Anterior cingulate cortex (tissue), 58 donors: ENCODE measurements around the gene ADAP1.

Experiments used
- DNase-seq, 58 donors: peaks; one replicate each; lab custom pipeline; 2025; lab: John Stamatoyannopoulos, UW

Gene ADAP1

DNA sequence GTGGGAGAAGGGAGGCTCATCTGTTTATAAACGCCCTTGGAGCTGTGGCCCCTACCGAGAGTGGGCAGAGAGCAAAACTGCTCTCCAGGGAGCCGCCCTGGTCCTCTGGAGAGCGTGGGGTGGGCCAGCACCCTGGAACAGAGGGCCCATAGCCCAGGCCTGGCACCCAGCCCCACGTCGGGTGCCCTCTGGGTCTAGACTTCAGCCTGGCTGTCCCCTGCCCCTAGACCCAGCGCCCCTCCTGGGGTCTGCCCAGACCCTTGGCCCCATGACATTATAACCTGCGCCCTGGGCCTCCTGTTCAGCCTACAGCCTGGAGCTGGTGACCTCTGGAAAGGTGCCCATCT, 53.5 kb downstream of the ADAP1 start:
- DNase-seq = no peak

DNA sequence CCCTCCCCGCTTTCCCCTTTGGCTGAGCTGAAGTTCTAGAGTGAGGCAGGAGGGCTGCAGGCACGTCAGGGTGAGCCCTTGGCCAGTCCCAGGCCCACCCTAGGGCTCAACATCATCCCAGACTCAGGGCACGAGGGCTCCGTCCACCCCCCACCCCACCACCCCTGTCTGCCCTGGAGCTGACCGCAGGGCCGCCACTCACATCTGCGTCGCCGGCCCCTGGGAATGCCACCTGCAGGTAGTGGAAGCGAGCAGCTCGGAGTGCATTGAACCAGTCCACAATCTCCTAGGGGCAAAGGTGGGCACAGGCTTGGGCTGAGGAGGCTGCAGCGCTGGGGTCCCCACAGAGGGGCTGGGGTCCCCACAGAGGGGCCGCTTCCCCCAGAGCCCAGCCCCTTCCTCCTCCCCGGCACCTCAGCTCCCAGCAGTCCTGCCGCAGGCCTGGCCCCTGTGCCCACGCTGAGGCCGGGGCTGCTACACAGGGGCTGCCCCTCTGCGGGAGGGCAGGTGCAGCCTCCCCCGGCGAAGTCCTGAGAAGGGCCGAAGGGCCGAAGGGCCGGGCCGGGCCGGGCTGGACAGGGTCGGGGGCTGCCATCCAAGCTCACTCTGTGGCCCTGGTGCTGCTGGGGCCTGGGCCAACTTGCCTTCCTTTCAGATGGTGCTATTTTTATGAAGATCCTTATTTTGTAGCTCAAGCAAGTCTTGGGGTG, 54.0 kb downstream of the ADAP1 start:
- DNase-seq = no peak

DNA sequence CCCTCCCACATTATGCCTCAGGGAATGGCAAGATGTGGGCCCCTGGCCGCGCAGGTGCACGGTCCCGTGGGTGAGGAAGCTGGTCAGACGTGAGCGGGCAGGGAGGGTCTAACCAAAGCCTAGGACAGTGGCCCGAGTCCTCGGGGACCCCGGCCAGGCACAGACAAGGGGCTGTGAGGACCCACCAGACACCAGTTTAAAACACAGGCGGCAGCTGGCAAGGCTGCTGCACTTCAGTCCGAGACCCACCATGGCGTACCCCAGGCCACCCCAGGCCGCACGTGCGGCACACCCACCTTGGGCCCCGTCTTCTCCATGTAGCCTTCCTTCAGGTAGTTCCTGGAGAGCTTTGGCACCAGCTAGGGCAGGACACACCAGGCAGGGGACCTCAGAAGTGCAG, 54.7 kb downstream of the ADAP1 start:
- no peak for DNase-seq

DNA sequence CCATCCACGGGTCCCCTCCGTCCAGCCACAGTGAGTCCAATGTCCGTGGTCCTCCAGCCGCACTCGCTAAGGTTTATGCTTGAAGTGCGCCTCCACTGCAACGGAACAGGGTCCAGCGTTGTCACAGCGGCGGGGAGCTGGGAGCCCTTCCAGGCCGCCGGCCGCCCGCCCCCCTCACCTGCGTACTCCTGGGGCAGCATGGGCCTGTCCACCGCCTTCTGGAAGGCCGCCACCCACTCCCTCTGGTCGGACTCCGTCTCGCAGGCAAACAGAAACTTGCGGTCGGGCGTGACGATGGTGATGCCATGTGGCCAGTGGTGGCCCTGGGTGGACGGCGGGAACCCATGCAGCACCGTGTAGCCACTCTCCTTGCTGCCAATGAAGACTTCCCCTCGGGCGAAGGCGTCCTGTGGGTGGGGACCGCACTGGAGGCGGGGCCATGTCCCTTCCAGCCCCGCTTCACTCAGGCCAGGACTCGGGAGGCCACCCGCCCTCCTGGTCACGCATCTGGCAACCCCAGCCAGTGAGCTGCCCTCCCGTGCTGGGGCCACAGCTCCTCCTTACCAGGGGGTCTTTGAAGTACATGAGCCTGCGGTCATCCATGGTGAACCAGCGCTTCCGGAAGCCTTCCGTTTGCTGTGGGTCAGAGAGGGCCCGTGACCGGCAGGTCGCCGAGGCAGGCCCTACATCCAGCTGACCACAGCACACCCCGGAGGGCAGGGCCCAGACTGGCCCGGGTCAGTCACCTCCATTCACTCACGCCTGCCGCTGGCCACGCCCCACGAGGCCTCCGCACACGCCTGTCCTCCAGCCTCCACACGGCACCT, 55.4 kb downstream of the ADAP1 start:
- DNase-seq = no peak

DNA sequence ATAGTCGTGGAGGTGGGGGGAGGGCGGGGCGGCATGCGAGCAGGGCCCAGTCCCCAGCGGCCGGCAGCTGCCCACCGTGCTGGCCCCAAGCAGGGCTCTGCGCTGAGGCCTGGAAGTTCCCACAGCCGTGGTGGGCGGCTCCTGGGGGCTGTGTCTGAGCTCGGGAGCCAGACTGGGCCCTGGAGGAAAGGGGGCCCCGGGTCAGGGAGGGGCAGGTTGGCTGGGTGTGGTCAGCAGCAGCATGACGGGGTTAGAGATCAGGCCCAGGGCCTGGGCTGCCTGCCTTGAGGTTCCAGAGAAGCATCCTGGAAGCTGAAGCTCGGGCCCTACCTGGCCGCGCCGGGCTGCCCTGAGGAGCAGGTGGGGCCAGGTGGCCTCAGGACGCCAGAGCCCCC, 56.0 kb downstream of the ADAP1 start:
- no peak for DNase-seq

DNA sequence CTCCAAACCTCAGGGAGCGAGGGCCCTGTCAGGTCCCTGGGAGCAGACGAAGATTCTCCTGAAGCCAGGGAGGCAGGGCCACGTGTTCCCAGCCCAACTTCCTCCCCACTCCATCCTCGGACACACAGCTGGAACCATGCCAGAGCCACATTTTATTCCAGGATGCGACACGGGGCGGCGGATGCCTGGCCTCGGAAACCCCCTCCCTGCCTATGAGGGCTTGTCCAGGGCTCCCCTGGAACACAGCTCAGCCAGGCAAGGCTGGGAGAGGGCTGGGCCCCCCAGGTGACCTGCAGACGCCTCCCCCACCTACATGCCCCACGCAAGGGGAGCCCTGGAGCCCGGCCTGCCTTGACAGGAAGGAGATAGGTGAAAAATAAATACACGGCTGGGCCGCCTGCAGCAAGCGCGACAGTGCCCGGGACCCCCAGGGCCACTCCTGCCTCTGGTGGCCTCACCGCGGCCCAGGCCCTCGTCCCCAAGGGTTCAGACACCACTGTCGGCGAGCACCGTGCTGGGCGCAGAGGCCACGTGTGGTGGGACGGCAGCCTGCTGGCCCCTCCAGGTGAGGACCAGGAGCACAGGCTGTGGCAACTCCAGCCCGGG, 56.6 kb downstream of the ADAP1 start:
- DNase-seq = no peak

DNA sequence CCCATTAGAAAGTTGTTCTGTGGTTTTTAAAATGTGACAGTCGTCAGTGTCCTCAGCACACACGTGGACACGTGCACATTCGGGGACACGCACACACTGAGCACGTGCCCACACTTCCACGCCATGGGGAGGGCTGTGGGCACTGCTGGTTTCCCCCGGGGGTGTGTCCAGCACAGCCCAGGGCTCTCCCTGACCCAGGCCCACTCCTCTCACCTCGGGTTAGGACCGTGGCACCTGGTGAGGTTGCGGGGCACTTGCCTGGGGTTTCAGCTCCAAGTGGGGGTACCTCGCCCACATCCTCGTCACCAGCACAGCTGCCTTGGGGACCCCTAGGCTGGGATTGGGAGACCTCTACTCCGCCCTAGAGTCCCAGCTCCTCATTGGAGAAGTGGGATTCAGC, 57.4 kb downstream of the ADAP1 start:
- no peak for DNase-seq

DNA sequence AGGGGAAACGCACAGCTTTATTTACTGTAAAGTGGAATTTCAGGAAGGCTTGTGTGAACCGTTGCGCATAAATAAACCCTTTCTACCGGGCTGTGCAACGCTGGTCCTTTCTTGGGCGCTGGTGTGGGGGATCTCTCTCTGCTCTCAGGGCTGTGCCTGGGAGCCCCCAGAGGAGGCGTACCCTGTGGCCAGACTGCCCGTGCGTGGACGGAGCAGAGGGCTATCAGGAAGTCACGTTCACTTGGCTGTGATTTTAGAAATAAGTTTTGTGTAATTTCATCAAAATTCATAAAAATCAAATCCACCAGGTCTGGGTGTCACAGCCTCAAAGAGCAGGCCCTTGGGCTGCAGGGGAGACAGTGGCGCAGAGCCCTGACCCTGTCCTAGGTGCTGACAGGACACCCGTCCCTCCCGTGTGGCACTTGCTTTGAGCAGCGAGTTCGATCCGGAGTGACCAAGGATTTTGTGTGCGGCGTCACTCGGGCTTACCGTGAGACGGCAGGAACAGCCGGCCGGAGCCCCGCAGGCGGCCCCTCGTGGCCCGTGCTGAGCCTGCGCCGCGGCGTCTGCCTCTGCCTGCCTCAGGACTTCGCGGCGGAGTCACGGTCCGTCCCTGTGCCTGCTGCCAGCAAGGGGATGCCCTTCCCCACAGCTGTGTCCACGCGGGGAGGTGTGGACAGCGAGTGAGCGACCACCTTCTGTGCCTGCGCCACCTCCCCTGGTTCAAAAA, 58.0 kb downstream of the ADAP1 start:
- no peak for DNase-seq

DNA sequence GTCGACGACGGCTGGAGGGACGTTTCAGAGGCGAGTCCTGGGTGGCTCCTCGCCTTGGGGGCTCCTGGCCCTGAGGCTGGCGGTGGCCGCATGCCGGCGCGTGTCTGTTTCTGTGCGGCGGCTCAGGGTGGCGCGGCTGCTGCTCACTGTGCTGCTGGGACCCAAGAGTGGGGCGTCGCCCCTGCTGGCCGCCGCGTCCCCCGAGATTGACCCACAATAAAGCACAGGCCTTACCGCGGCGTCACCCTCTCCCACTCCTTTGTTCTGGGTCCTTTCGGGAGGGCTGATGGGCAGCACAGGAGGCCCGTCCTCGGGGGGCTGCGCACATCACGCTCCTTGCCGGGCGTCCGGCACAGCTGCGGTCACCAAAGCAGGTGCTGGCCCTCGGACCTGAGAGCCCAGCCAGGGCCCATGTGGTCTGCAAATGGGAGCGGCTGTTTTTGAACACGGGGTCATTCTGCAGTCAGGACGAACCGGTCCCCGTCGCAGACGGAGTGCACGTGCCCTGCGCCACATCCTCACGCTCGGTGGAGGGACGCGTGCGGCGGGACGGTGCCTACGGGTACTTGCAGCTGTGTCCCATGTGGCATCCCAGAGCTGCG, 58.9 kb downstream of the ADAP1 start:
- no peak for DNase-seq

DNA sequence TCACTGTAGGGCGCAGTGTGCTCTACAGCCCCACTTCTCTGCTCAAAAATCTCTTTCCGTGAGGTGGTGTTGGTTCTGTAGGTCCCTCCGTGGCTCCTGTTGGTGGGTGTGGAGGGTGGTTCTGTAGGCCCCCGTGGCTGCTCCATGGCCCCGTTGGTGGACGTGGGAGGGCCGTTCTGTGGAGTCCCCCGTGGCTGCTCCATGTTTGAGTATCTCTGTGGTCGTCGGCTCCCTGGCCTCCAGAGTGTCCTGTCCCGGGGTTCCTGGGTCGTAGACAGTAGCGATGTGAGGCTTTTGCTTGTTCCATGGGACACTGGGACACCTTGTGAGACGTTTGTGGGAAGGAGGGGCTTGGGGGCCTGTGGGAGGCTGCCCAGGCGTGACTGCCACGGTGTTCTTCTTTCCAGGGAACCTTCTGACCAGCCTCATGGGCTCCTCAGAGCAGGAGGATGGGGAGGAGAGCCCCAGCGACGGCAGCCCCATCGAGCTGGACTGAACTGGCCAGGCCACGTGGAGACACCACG, 59.5 kb downstream of the ADAP1 start:
- DNase-seq = no peak

DNA sequence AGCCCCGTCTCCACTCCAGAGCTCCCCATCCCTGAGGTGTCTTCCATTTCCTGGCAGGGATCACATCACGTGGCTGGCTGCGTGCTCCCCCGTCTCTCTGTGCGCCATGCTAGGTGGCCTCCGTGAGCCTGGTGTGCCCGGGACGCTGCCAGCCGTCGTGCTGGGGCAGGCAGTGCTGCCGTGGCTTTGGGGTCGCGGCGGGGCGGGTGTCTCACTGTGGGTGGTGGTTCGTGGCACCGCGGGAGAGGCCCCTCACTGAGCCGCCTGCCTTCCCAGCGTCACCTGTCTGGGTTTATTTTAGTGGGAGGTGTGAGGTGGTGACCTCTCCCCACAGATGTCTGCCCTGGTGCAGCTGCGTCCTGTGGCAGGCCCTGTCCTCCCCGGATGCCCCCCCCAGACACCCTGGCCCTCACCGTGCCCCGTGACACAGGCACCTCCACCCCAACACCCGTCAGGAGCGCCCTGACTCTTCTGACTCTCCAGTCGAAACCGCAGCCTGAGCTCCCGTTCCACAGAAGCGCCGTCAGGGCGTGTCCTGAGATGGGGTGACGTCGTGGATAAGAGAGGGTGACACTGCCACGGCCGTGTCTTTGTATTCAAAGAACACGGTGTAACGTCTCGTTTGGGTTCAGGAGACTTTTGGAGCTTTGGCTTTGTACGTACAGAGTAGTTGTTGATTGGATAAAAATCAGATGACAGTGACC, 60.2 kb downstream of the ADAP1 start:
- no peak for DNase-seq

DNA sequence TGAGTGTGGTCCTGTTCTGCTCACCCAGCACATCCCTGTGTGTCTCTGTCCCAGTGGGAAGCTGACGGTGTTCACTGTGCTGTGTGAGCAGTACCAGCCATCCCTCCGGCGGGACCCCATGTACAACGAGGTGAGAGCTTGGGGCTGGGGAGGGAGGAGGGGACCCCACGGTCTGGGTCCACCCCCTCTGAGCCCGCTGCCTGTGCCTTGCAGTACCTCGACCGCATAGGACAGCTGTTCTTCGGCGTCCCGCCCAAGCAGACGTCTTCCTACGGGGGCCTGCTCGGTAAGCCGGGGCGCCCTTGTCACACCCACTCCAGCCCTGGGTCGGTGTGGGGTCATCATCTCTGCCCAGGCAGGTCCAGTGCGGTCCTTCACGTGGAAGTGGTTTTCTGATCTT, 60.8 kb downstream of the ADAP1 start:
- DNase-seq = no peak

DNA sequence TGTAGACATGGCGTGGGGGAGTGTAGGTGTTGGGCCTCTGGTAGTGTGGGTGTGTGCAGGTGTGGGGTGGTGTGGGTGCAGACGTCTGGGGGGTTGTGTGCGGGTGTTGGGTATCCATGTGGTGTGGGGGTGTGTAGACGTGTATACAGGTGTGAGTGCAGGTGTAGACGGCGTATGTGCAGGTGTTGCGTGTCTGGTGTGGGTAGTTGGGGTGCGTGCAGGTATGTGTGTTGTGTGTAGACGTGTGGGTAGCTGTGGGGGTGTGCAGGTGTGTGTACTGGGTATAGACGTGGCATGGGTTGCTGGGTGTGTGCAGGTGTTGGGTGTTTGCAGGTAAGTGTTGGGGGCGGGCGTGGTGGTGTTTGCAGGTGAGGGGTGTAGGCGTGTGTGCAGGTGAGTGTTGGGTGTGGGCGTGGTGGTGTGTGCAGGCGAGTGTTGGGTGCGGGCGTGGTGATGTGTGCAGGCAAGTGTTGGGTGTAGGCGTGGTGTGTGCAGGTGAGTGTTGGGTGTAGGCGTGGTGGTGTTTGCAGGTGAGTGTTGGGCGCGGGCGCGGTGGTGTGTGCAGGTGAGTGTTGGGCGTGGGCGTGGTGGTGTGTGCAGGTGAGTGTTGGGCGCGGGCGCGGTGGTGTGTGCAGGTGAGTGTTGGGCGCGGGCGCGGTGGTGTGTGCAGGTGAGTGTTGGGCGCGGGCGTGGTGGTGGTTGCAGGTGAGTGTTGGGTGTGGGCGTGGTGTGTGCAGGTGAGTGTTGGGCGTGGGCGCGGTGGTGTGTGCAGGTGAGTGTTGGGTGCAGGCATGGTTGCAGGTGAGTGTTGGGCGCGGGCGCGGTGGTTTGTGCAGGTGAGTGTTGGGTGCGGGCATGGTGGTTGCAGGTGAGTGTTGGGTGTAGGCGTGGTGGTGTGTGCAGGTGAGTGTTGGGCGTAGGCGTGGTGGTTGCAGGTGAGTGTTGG, 61.6 kb downstream of the ADAP1 start:
- DNase-seq = no peak

DNA sequence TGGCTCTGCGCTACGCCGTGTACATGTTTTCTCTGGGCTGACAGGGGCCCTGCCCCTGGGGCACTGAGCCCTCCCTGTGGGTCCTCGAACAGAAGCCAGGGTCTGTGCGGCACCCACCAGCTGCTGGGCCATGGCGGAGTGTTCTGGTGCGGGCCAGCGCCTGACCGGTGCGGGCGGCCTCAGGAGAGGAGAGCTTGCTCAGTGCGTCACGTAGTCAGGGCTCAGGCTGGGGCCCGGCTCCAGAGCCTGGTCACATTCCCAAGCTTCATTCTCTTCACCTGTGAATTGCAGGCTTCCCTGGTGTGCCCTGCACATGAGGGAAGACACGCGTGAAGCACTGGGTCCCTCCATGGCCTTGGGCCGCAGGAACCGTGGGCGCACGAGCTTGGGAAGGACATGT, 62.7 kb downstream of the ADAP1 start:
- DNase-seq = no peak

DNA sequence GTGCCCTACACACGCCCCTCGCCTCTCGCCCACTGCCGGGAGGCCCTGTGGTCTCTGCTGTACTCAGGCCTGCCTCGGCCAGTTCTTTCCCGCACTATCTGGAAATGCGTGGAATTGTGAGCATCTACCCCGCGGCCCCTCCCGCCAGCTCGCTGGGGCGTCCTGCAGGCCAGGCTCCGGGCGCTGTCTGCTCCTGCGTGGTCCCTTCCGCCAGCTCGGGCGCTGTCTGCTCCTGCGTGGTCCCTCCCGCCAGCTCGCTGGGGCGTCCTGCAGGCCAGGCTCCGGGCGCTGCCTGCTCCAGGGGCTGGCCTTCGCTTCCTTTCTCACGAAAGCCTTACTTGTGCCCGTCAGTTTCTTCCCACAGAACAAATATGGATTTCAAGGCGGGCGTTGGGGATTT, 63.2 kb downstream of the ADAP1 start:
- DNase-seq = no peak

DNA sequence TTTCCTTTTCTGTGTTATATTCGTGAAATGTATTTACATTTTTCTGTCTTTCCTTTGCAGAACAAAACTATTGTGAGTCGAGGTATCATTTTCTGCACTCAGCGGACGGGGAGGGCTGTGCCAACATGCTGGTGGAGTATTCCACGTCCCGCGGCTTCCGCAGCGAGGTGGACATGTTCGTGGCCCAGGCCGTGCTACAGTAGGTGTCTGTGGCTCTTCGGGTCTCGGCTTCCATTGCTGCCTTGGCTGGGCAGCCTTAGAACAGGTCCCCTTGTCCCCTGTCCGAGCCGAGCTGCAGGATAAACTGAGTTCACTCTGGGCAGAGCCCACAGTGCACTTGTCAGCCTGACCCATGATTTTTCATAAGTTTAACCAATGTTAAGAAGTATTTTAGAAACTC, 63.6 kb downstream of the ADAP1 start:
- DNase-seq = no peak

DNA sequence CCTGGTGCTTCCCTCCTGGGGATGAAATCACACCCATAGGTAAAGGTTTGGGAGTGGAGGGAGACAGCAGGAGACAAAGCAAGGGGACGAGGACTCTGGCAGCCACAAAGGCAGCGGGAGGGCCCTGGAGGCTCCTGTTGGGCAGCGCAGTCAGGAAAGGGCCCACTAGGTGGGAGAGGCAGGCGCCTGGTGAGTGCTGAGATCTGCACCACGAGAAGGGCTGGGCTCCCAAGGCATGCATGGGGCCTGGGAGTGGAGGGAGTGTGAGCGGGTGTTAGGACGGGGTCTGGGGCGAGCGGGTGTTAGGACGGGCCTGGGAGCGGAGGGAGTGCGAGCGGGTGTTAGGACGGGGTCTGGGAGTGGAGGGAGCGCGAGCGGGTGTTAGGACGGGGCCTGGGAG, 65.1 kb downstream of the ADAP1 start:
- DNase-seq = no peak

DNA sequence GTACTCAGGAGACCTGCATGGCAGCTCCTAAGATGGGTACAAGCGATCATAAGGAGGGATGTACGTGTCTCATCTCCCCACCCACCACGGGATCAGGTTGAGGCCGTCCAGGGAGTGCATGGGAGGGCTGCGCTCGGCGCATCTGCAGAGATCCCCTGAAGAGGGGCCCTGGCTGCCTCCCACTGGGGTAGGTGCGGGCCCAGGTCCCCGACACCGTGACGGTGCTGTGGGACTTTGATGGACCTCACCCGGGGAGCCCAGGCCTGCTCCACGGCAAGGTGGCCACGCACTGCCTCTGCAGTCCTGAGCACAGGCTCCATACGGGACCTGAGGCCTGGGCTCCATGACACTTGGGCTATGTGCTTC, 65.5 kb downstream of the ADAP1 start:
- DNase-seq = no peak
